Brain microvascular endothelial cell (primary cell): ENCODE results near the gene EPOP.

Experiments used
- DNase-seq: peaks from one replicate; pipeline ENCODE4 v3.0.0-alpha.2; 2020
- H3K27ac ChIP-seq: fragments of 250-450 bp; sonication (Bioruptor Pico); 2 replicates; pipeline ENCODE4 v1.5.1; 2020; ENCODE audit warnings: mild to moderate bottlenecking, moderate library complexity
- H3K27me3 ChIP-seq: fragments of 250-450 bp; sonication (Bioruptor Pico); replicated peaks from 2 replicates; pipeline ENCODE4 v1.5.1; 2020; ENCODE audit warnings: mild to moderate bottlenecking
- H3K36me3 ChIP-seq: fragments of 250-450 bp; sonication (Bioruptor Pico); replicated peaks from 2 replicates; pipeline ENCODE4 v1.5.1; 2020; ENCODE audit warnings: mild to moderate bottlenecking
- H3K4me3 ChIP-seq: 2 replicates; pipeline ENCODE4 v1.5.1; 2011; ENCODE audit warnings: low read depth, mild to moderate bottlenecking, control low read depth, low read length, moderate library complexity
- in situ Hi-C: cut with HindIII; loops from 2 replicates; pipeline ENCODE4 v1.10.0; 2017; ENCODE audit warnings: low sequenced_read_pairs, low pct_ligation_motif_present
- TF ChIP-seq, protein P1 (sequence below): IDR thresholded peaks from 2 replicates; pipeline ENCODE4 v1.5.1; 2011; ENCODE audit warnings: low read depth, mild to moderate bottlenecking, moderate library complexity, low read length, control low read depth, inconsistent platforms; ENCODE audit errors: missing control alignments

Gene EPOP

GRCh38 chr17:38672788-38673706 lies 1.7 kb downstream of the EPOP start:
- DNase-seq = no peak
- in situ Hi-C loops = no loop called here
- H3K27me3 ChIP-seq = peaks cover 53% of the 10 kb centered on the region
- no peak overlapping the region for H3K4me3 ChIP-seq
- TF ChIP-seq, protein P1, sequence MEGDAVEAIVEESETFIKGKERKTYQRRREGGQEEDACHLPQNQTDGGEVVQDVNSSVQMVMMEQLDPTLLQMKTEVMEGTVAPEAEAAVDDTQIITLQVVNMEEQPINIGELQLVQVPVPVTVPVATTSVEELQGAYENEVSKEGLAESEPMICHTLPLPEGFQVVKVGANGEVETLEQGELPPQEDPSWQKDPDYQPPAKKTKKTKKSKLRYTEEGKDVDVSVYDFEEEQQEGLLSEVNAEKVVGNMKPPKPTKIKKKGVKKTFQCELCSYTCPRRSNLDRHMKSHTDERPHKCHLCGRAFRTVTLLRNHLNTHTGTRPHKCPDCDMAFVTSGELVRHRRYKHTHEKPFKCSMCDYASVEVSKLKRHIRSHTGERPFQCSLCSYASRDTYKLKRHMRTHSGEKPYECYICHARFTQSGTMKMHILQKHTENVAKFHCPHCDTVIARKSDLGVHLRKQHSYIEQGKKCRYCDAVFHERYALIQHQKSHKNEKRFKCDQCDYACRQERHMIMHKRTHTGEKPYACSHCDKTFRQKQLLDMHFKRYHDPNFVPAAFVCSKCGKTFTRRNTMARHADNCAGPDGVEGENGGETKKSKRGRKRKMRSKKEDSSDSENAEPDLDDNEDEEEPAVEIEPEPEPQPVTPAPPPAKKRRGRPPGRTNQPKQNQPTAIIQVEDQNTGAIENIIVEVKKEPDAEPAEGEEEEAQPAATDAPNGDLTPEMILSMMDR = no peak
- no peak overlapping the region for H3K27ac ChIP-seq
- H3K36me3 ChIP-seq = no peaks in the 10 kb centered on the region

DNA sequence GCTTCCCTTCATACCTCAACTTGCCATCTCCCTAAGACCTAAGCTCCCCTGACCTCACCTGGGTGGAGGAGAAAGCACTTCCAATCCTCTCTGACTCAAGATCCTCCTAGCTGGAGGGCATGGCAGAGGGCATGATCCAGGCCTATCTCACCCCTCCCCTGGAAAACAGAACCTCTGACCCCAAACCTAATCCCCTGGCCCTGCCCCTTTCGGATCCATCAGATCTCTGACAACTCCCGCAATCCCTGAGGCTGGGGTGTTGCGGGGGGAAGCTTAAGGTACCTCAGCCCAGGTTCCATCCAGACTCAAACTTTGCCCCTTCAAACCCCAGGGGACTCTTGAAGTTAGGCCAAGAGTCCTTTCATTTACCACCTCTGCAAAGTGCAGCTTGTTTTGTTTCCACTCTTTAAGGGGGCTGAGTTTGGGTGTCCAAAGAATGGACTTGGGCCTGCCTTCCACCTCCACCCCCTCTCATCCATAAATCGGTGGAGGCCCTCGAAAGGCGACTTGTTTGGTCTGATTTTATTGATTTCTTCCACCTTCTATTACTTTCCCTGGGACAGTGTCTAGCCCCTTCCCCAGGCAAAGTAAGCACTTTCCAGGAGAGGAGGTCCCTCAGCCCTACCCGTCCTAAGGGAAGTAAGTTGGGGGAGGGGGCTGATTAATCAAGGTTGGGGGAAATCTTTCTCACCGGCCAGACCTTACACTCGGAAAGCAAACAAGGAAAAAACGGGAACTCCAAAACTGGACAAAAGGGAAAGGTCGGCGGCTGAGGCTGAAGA lies 2.6 kb downstream of the EPOP start:
- Histone ChIP-seq H3K27ac (no peak overlapping the region), H3K4me3 (no peak overlapping the region), H3K36me3 (no peaks in the 10 kb centered on the region), H3K27me3 (peaks cover 53% of the 10 kb centered on the region)
- no peak for DNase-seq
- TF ChIP-seq, protein P1 = no peak
- in situ Hi-C loops = no loop called here

DNA sequence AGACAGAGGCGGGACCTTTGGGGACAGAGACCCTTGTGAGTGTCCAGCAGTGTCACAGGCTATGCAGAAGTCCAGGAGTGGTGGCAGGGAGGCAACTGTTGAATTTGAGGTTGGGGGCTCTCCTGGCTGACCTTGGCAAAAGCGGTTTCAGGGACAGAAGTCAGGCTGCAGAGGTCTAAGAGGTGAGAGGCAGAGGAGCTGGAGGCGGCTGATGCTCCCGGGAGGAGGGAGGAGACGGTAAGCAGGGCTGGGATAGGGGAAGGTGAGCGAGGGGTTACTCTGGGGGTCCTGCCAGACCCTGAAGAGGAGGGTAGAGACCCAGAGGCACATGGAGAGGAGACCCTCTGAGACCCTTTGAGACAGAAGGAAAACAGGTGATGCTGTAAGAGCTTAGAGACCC lies 5.2 kb downstream of the EPOP start:
- H3K27ac ChIP-seq = no peak overlapping the region
- no peak overlapping the region for H3K4me3 ChIP-seq
- H3K36me3 ChIP-seq = no peaks in the 10 kb centered on the region
- peaks cover 50% of the 10 kb centered on the region for H3K27me3 ChIP-seq
- in situ Hi-C loops = no loop called here
- TF ChIP-seq, protein P1 = no peak
- DNase-seq = no peak

DNA sequence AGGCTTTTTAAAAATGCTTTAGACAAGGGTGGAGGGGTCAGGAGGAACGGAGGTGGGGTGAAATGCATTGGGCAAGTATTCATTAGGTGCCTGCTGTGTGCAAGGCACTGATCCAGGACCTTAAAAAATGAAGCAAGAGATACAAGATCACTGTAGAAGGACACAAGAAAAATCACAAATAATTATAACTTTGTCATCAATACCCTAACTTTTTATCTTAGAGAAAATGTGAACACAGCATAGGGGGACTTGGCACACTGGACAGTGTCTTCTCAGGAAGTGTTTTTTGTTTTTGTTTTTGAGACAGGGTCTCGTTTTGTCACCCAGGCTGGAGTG lies 7.0 kb downstream of the EPOP start:
- Histone ChIP-seq H3K4me3 (no peak overlapping the region), H3K27ac (no peak overlapping the region), H3K36me3 (no peaks in the 10 kb centered on the region), H3K27me3 (peaks cover 36% of the 10 kb centered on the region)
- TF ChIP-seq, protein P1 = no peak
- in situ Hi-C loops = no loop called here
- no peak for DNase-seq

GRCh38 chr17:38667099-38667786 lies 7.5 kb downstream of the EPOP start:
- TF ChIP-seq, protein P1 = peak; percentile 100
- Histone ChIP-seq H3K36me3 (no peaks in the 10 kb centered on the region), H3K27me3 (peaks cover 32% of the 10 kb centered on the region), H3K4me3 (no peak overlapping the region), H3K27ac (no peak overlapping the region)
- in situ Hi-C loops = no loop called here
- peak; percentile 64 for DNase-seq
